Suprapubic skin (tissue), 4 donors: ENCODE measurements around the gene SCN1A. TPM values are rescaled to one million over a fixed set of nuclear protein-coding genes. Genes with fewer than 3 reads are reported as not detected.

Experiments
- DNase-seq, 2 donors: peaks; one replicate each; pipeline ENCODE4 v3.0.0-alpha.2; 2019; ENCODE audit warnings: low spot score in 2 of 2
- H3K27ac ChIP-seq: fragments of 200-600 bp; sonication (generic); one replicate; pipeline ENCODE4 v1.5.1; 2019
- H3K27me3 ChIP-seq: fragments of 200-600 bp; sonication (generic); one replicate; pipeline ENCODE4 v1.5.1; 2019
- H3K36me3 ChIP-seq: fragments of 200-600 bp; sonication (generic); one replicate; pipeline ENCODE4 v1.5.1; 2019
- H3K4me1 ChIP-seq: fragments of 200-600 bp; sonication (generic); one replicate; pipeline ENCODE4 v1.5.1; 2019
- H3K4me3 ChIP-seq: fragments of 200-600 bp; sonication (generic); one replicate; pipeline ENCODE4 v1.5.1; 2019; ENCODE audit warnings: mild to moderate bottlenecking
- H3K9me3 ChIP-seq: fragments of 200-600 bp; sonication (generic); one replicate; pipeline ENCODE4 v1.5.1; 2019
- CTCF ChIP-seq, 2 donors: fragments of 200-600 bp in 1 of 2; fragments of 450-650 bp in 1 of 2; sonication (generic) in 1 of 2; IDR thresholded peaks; one replicate each; pipeline ENCODE4 v1.5.1; 2016 to 2019; ENCODE audit warnings: antibody characterized with exemption in 2 of 2, mild to moderate bottlenecking in 1 of 2, moderate library complexity in 1 of 2
- EP300 ChIP-seq: sonication (generic); formaldehyde crosslinking; IDR thresholded peaks from one replicate; pipeline ENCODE4 v1.6.1; 2017; ENCODE audit warnings: antibody characterized with exemption
- POLR2A ChIP-seq, 2 donors: fragments of 450-650 bp; IDR thresholded peaks; one replicate each; pipeline ENCODE4 v1.6.1; 2017; ENCODE audit warnings: antibody characterized with exemption in 2 of 2, mild to moderate bottlenecking in 2 of 2, moderate library complexity in 2 of 2
- POLR2AphosphoS5 ChIP-seq, 3 donors: sonication (generic); formaldehyde crosslinking; IDR thresholded peaks; one replicate each; pipeline ENCODE4 v1.6.1; 2017; ENCODE audit warnings: antibody characterized with exemption in 3 of 3
- WGBS: methylation state at CpG from one replicate; pipeline ENCODE4 v1.1.5; 2018; 5-methylcytosine and 5-hydroxymethylcytosine counted together
- total RNA-seq, 4 donors: library from RNA; depleted of rRNA; stranded (reverse); fragments of >200 nt; gene quantifications; one replicate each; pipeline ENCODE4 v1.1.0, GENCODE V29; 2016

SCN1A gene
- total RNA-seq, 4 donors from 2014 or later, result not detected

- H3K4me3 ChIP-seq, result no peak overlapping the region
- H3K9me3 ChIP-seq, result no peaks in the 10 kb centered on the region
- DNase-seq, result no peak
- peaks cover 21% of the 10 kb centered on the region for H3K4me1 ChIP-seq
- H3K36me3 ChIP-seq, result no peaks in the 10 kb centered on the region
- H3K27me3 ChIP-seq, result no peaks in the 10 kb centered on the region
- 95% methylated on average over 31 of the region's 60 CpGs for WGBS
- H3K27ac ChIP-seq, result no peak overlapping the region
- no peak for TF ChIP-seq POLR2AphosphoS5 (IDR thresholded peaks at IDR 0.05)
- no peak for TF ChIP-seq POLR2A (IDR thresholded peaks at IDR 0.05)
- TF ChIP-seq CTCF (IDR thresholded peaks at IDR 0.05), result no peak
These were observed 170.7 kb downstream of the SCN1A start for GRCh38 chr2:165957030-165957675.

- DNase-seq, result peak; percentile 95 to 97
- TF ChIP-seq POLR2AphosphoS5 (IDR thresholded peaks at IDR 0.05), result peak in 2 of 3 donors; percentile 27 to 45
- no peak for TF ChIP-seq EP300
- TF ChIP-seq POLR2A (IDR thresholded peaks at IDR 0.05), result peak; percentile 40 to 70
- TF ChIP-seq CTCF (IDR thresholded peaks at IDR 0.05), result peak; percentile 64 to 81
- Histone ChIP-seq H3K9me3 (no peaks in the 10 kb centered on the region), H3K27me3 (no peaks in the 10 kb centered on the region), H3K36me3 (no peaks in the 10 kb centered on the region), H3K27ac (peak within 1 kb of the TSS; percentile 87), H3K4me3 (peak within 1 kb of the TSS; percentile 67), H3K4me1 (peaks cover 30% of the 10 kb centered on the region)
- WGBS, result under 1% methylated on average over 48 of the region's 55 CpGs
These were observed 173.9 kb downstream of the SCN1A start, which contains the start of gene TTC21B for GRCh38 chr2:165953655-165954606. TTC21B (minus strand) TSS chr2:165953776; CDS start chr2:165953705, 71 bp downstream.

- H3K36me3 ChIP-seq, result no peaks in the 10 kb centered on the region
- no peaks in the 10 kb centered on the region for H3K27me3 ChIP-seq
- under 1% methylated on average over 24 of the region's 24 CpGs for WGBS
- H3K9me3 ChIP-seq, result no peaks in the 10 kb centered on the region
- DNase-seq, result peak in 1 of 2 donors; percentile 82
- peak overlapping the region; percentile 67 for H3K4me3 ChIP-seq
- TF ChIP-seq EP300, result no peak
- TF ChIP-seq POLR2A (IDR thresholded peaks at IDR 0.05), result no peak
- no peak for TF ChIP-seq CTCF (IDR thresholded peaks at IDR 0.05)
- no peak for TF ChIP-seq POLR2AphosphoS5 (IDR thresholded peaks at IDR 0.05)
- peak overlapping the region; percentile 87 for H3K27ac ChIP-seq
- H3K4me1 ChIP-seq, result peaks cover 30% of the 10 kb centered on the region
These were observed 174.5 kb downstream of the SCN1A start for GRCh38 chr2:165953306-165953654.

GRCh38 chr2:165952741-165953211, 175.0 kb downstream of the SCN1A start:
- H3K27ac ChIP-seq, result peak overlapping the region; percentile 87
- H3K27me3 ChIP-seq, result no peaks in the 10 kb centered on the region
- H3K4me3 ChIP-seq, result peak overlapping the region; percentile 67
- peaks cover 30% of the 10 kb centered on the region for H3K4me1 ChIP-seq
- H3K36me3 ChIP-seq, result no peaks in the 10 kb centered on the region
- no peak for DNase-seq
- H3K9me3 ChIP-seq, result no peaks in the 10 kb centered on the region
- 11% methylated on average over 4 of the region's 4 CpGs for WGBS
- no peak for TF ChIP-seq CTCF (IDR thresholded peaks at IDR 0.05)
- no peak for TF ChIP-seq POLR2AphosphoS5 (IDR thresholded peaks at IDR 0.05)
- TF ChIP-seq POLR2A (IDR thresholded peaks at IDR 0.05), result no peak
- no peak for TF ChIP-seq EP300

GRCh38 chr2:165952085-165952484, 175.7 kb downstream of the SCN1A start:
- H3K4me3 ChIP-seq, result peak overlapping the region; percentile 67
- H3K27ac ChIP-seq, result no peak overlapping the region
- 0% methylated on average over 1 of the region's 1 CpG for WGBS
- no peak for TF ChIP-seq CTCF (IDR thresholded peaks at IDR 0.05)
- TF ChIP-seq EP300, result no peak
- no peak for TF ChIP-seq POLR2AphosphoS5 (IDR thresholded peaks at IDR 0.05)
- no peak for TF ChIP-seq POLR2A (IDR thresholded peaks at IDR 0.05)
- no peaks in the 10 kb centered on the region for H3K27me3 ChIP-seq
- no peak for DNase-seq
- H3K36me3 ChIP-seq, result no peaks in the 10 kb centered on the region
- H3K9me3 ChIP-seq, result no peaks in the 10 kb centered on the region
- peaks cover 30% of the 10 kb centered on the region for H3K4me1 ChIP-seq
